H1 (cell line): ENCODE results near the gene DIAPH2. TPM values are rescaled to one million over a fixed set of nuclear protein-coding genes. Genes with fewer than 3 reads are reported as not detected.

ENCODE experiments used
- CTCF ChIA-PET: fragments of 300-600 bp; sonication (Branson Sonifier 250); formaldehyde crosslinking; loops from one replicate; lab custom pipeline; 2021; ENCODE audit not compliant: partially characterized antibody; lab: Charles Lee
- POLR2A ChIA-PET: fragments of 300-600 bp; sonication (Branson Sonifier 250); formaldehyde crosslinking; loops from one replicate; lab custom pipeline; 2021; ENCODE audit warnings: inconsistent platforms; ENCODE audit not compliant: partially characterized antibody; lab: Charles Lee
- DNase-seq, 2 experiments: peaks; one replicate each; pipeline versions ENCODE4 v3.0.0 to v3.0.0-alpha.2; 2010 to 2022; ENCODE audit warnings: low spot score in 2 of 2, low read depth in 1 of 2, mixed read lengths in 1 of 2
- FAIRE-seq: peaks from 2 replicates; lab custom pipeline; 2011; peaks lifted over from hg19 to GRCh38; lab: Jason Lieb, UNC
- H2AFZ ChIP-seq: 2 replicates; pipeline ENCODE4 v1.8.1; 2012; ENCODE audit warnings: low read length, inconsistent platforms
- H2AK5ac ChIP-seq: 2 replicates; pipeline ENCODE4 v1.6.1; 2013; ENCODE audit warnings: low read depth, low read length
- H2BK120ac ChIP-seq: replicated peaks from 2 replicates; pipeline ENCODE3; 2013; ENCODE audit warnings: low read depth, low read length, inconsistent platforms
- H2BK12ac ChIP-seq: 2 replicates; pipeline ENCODE4 v1.6.1; 2013; ENCODE audit warnings: low read depth, low read length
- H2BK15ac ChIP-seq: 2 replicates; pipeline ENCODE4 v1.6.1; 2013; ENCODE audit warnings: low read length
- H2BK20ac ChIP-seq: 2 replicates; pipeline ENCODE4 v1.6.1; 2013; ENCODE audit warnings: low read length
- H2BK5ac ChIP-seq: 2 replicates; pipeline ENCODE4 v1.6.1; 2013; ENCODE audit warnings: low read depth, low read length
- H3K14ac ChIP-seq: 2 replicates; pipeline ENCODE4 v1.6.1; 2013; ENCODE audit warnings: inconsistent platforms; ENCODE audit not compliant: insufficient read length
- H3K18ac ChIP-seq: 2 replicates; pipeline ENCODE4 v1.6.1; 2013; ENCODE audit warnings: low read length; ENCODE audit errors: extremely low read depth
- H3K23ac ChIP-seq: 2 replicates; pipeline ENCODE4 v1.6.1; 2013; ENCODE audit warnings: inconsistent platforms; ENCODE audit not compliant: insufficient read length
- H3K23me2 ChIP-seq: 2 replicates; pipeline ENCODE4 v1.6.1; 2013; ENCODE audit warnings: low read depth, low read length
- H3K27ac ChIP-seq: 2 replicates; pipeline ENCODE4 v1.6.1; 2011; ENCODE audit warnings: low read depth, low read length, inconsistent platforms
- H3K27me3 ChIP-seq, 4 experiments: replicated peaks in 1 of 4; 1 replicate in 1 of 4; 2 replicates in 3 of 4; pipeline versions ENCODE4 v1.6.1 to v1.8.1; 2011 to 2013; ENCODE audit warnings: low read length in 3 of 4, mild to moderate bottlenecking in 3 of 4, inconsistent platforms in 2 of 4, mixed read lengths in 2 of 4, moderate library complexity in 1 of 4; ENCODE audit not compliant: control insufficient read depth in 3 of 4, insufficient read depth in 3 of 4; ENCODE audit errors: extremely low read depth in 1 of 4
- H3K36me3 ChIP-seq, 4 experiments: 2 replicates each; pipeline versions ENCODE4 v1.6.1 to v1.8.1; 2011 to 2013; ENCODE audit warnings: mild to moderate bottlenecking in 4 of 4, low read length in 3 of 4, moderate library complexity in 2 of 4, control low read depth in 1 of 4, inconsistent platforms in 1 of 4; ENCODE audit not compliant: insufficient read depth in 4 of 4, control insufficient read depth in 2 of 4
- H3K4ac ChIP-seq: replicated peaks from 2 replicates; pipeline ENCODE3; 2013; ENCODE audit warnings: low read length, low read depth, mixed read lengths, inconsistent platforms; ENCODE audit not compliant: insufficient read length
- H3K4me1 ChIP-seq, 4 experiments: replicated peaks in 1 of 4; 1 replicate in 1 of 4; 2 replicates in 3 of 4; pipeline versions ENCODE4 v1.6.1 to v1.8.1; 2011 to 2013; ENCODE audit warnings: low read length in 3 of 4, inconsistent platforms in 2 of 4, mixed read lengths in 1 of 4; ENCODE audit not compliant: insufficient read depth in 4 of 4, control insufficient read depth in 3 of 4
- H3K4me2 ChIP-seq, 2 experiments: 2 replicates each; pipeline versions ENCODE4 v1.6.1 to v1.8.1; 2011 to 2013; ENCODE audit warnings: low read depth in 2 of 2, low read length in 2 of 2, control low read depth in 1 of 2, inconsistent platforms in 1 of 2, mild to moderate bottlenecking in 1 of 2; ENCODE audit not compliant: insufficient read depth in 1 of 2
- H3K4me3 ChIP-seq, 4 experiments: fragments of 200-600, 300-600 bp in 1 of 4; sonication (generic), shearing (Covaris generic), sonication (Bioruptor Twin) in 1 of 4; 2 replicates each; pipeline versions ENCODE4 v1.5.1 to v1.8.1; 2011 to 2016; ENCODE audit warnings: low read length in 4 of 4, low read depth in 3 of 4, control low read depth in 2 of 4, inconsistent platforms in 2 of 4, mild to moderate bottlenecking in 2 of 4, mixed read lengths in 1 of 4, moderate library complexity in 1 of 4; ENCODE audit not compliant: insufficient read depth in 2 of 4; ENCODE audit errors: extremely low read depth in 1 of 4
- H3K56ac ChIP-seq: replicated peaks from 2 replicates; pipeline ENCODE3; 2013; ENCODE audit warnings: low read depth, mild to moderate bottlenecking, mixed read lengths, low read length, inconsistent platforms; ENCODE audit not compliant: insufficient read length
- H3K79me1 ChIP-seq: 2 replicates; pipeline ENCODE4 v1.6.1; 2013; ENCODE audit warnings: low read depth, low read length, control low read depth
- H3K79me2 ChIP-seq, 2 experiments: 2 replicates each; pipeline versions ENCODE4 v1.6.1 to v1.8.1; 2012 to 2013; ENCODE audit warnings: low read length in 2 of 2, mild to moderate bottlenecking in 2 of 2, inconsistent platforms in 1 of 2; ENCODE audit not compliant: insufficient read depth in 2 of 2, control insufficient read depth in 1 of 2
- H3K9ac ChIP-seq, 4 experiments: replicated peaks in 1 of 4; 1 replicate in 1 of 4; 2 replicates in 3 of 4; pipeline versions ENCODE4 v1.6.1 to v1.8.1; 2011 to 2013; ENCODE audit warnings: low read depth in 3 of 4, low read length in 3 of 4, control low read depth in 2 of 4, mild to moderate bottlenecking in 2 of 4, moderate library complexity in 2 of 4, inconsistent platforms in 1 of 4; ENCODE audit errors: extremely low read depth in 1 of 4
- H3K9me3 ChIP-seq, 2 experiments: 2 replicates each; pipeline versions ENCODE4 v1.6.1 to v1.8.1; 2012 to 2013; ENCODE audit warnings: mild to moderate bottlenecking in 2 of 2, moderate library complexity in 2 of 2, control low read depth in 1 of 2, inconsistent platforms in 1 of 2, low read depth in 1 of 2, low read length in 1 of 2, mixed read lengths in 1 of 2; ENCODE audit not compliant: insufficient read depth in 2 of 2
- H4K20me1 ChIP-seq, 2 experiments: replicated peaks in 1 of 2; 2 replicates each; pipeline versions ENCODE3 to v1.8.1; 2011 to 2013; ENCODE audit warnings: inconsistent platforms in 2 of 2, low read length in 2 of 2, mild to moderate bottlenecking in 1 of 2; ENCODE audit not compliant: insufficient read depth in 2 of 2, control insufficient read depth in 1 of 2
- H4K5ac ChIP-seq: 2 replicates; pipeline ENCODE4 v1.6.1; 2013; ENCODE audit warnings: low read length, low read depth, mixed read lengths, inconsistent platforms; ENCODE audit not compliant: insufficient read length
- H4K8ac ChIP-seq: 2 replicates; pipeline ENCODE4 v1.8.0; 2013; ENCODE audit warnings: mild to moderate bottlenecking, moderate library complexity, low read length, inconsistent platforms; ENCODE audit not compliant: insufficient read depth; ENCODE audit errors: extremely low read depth
- H4K91ac ChIP-seq: replicated peaks from 2 replicates; pipeline ENCODE3; 2013; ENCODE audit warnings: low read length, mixed read lengths, inconsistent platforms; ENCODE audit not compliant: insufficient read length
- CTBP2 ChIP-seq: IDR thresholded peaks from 2 replicates; pipeline ENCODE4 v1.7.0; 2011; ENCODE audit warnings: borderline replicate concordance, mild to moderate bottlenecking, moderate library complexity, mixed read lengths, low read length; ENCODE audit not compliant: insufficient read depth, insufficient read length
- GABPA ChIP-seq: IDR thresholded peaks from 2 replicates; pipeline ENCODE4 v1.6.1; 2011; ENCODE audit warnings: mild to moderate bottlenecking, low read length, moderate library complexity, borderline replicate concordance; ENCODE audit not compliant: insufficient read depth
- MAFK ChIP-seq: IDR thresholded peaks from 2 replicates; pipeline ENCODE4 v1.6.1; 2012; ENCODE audit warnings: low read depth, mild to moderate bottlenecking, improper control_type of control experiment, low read length
- NRF1 ChIP-seq: IDR thresholded peaks from 2 replicates; pipeline ENCODE4 v1.6.1; 2011; ENCODE audit warnings: mild to moderate bottlenecking, low read depth, low read length, improper control_type of control experiment
- POLR2A ChIP-seq, 2 experiments: IDR thresholded peaks; 1 replicate in 1 of 2; 2 replicates in 1 of 2; pipeline ENCODE4 v1.6.1; 2011; ENCODE audit warnings: low read depth in 2 of 2, low read length in 2 of 2, mild to moderate bottlenecking in 2 of 2; ENCODE audit errors: control extremely low read depth in 1 of 2
- SP1 ChIP-seq: IDR thresholded peaks from 2 replicates; pipeline ENCODE4 v1.6.1; 2011; ENCODE audit warnings: low read depth, low read length
- WGBS, 2 experiments: shearing (Covaris generic) in 1 of 2; methylation state at CpG; one replicate each; pipeline versions ENCODE4 v1.1.6 to v1.1.7; 2013 to 2015; ENCODE audit warnings: low lambda C conversion rate in 2 of 2, mixed read lengths in 2 of 2, inconsistent platforms in 1 of 2, low coverage in 1 of 2, missing lambda C conversion rate in 1 of 2; ENCODE audit not compliant: insufficient replicate concordance in 2 of 2, insufficient coverage in 1 of 2, insufficient read length in 1 of 2; ENCODE audit errors: extremely low coverage in 1 of 2, missing lambda C conversion rate in 1 of 2; 5-methylcytosine and 5-hydroxymethylcytosine counted together
- polyA plus RNA-seq, 7 experiments: library from polyadenylated mRNA; depleted of rRNA in 3 of 7; stranded (reverse) in 5 of 7; unstranded in 2 of 7; fragments of >200 nt in 5 of 7; fragments of 200-250 nt in 2 of 7; gene quantifications; 1 replicate in 5 of 7; 2 replicates in 1 of 7; 4 replicates in 1 of 7; pipeline versions ENCODE4 v1.2.1 to v1.2.3, GENCODE V29; 2011 to 2013; ENCODE audit warnings: missing spikeins in 2 of 7, mixed read lengths in 2 of 7
- total RNA-seq: library from RNA; stranded (reverse); fragmentation: NEBNext Ultra II Directional; extraction: Animal tissue kit (Norgen Biotek cat#: 25700); gene quantifications from 2 replicates; pipeline ENCODE4 v1.2.1, GENCODE V29; 2021

The DIAPH2 gene
- total and polyA plus RNA-seq, 2 of the 8 experiments (the other 6 are each of a cell fraction or from before 2014, with no cell fraction given): 4.4 to 24.3 TPM

- H3K4ac ChIP-seq: no peak overlapping the region
- H2AK5ac ChIP-seq: no peak overlapping the region
- no peak overlapping the region for H2BK120ac ChIP-seq
- no peaks in the 10 kb centered on the region for H3K79me1 ChIP-seq
- TF ChIP-seq CTBP2: no peak
- TF ChIP-seq MAFK: no peak
- no peak for TF ChIP-seq NRF1
- no peak for TF ChIP-seq POLR2A (IDR thresholded peaks at IDR 0.05; ENCODE audit: control extremely low read depth in 1 of 2, low read depth in 2 of 2, low read length in 2 of 2)
- no peak for TF ChIP-seq SP1
- TF ChIP-seq GABPA: no peak
- H3K27ac ChIP-seq: no peak overlapping the region
- H2AFZ ChIP-seq: no peak overlapping the region
- H2BK15ac ChIP-seq: no peak overlapping the region
- DNase-seq (no peak), FAIRE-seq (no peak)
- POLR2A ChIA-PET: no interaction called here
- no peaks in the 10 kb centered on the region for H4K20me1 ChIP-seq
- WGBS, 2 experiments: 95% methylated on average over 2 of the region's 2 CpGs; no CpG with 5 or more reads in 1 of the 2 experiments
- H3K9me3 ChIP-seq: no peaks in the 10 kb centered on the region
- no peak overlapping the region for H4K5ac ChIP-seq
- no peaks in the 10 kb centered on the region for H3K4me1 ChIP-seq
- no peak overlapping the region for H3K4me2 ChIP-seq
- no peak overlapping the region for H3K14ac ChIP-seq
- H4K91ac ChIP-seq: no peak overlapping the region
- CTCF ChIA-PET: interaction anchor here (1.0 kb wide), 1 partner anchor 359 kb away, joined by 3 read pairs; no protein-coding TSS in a partner anchor
- H4K8ac ChIP-seq: no peak overlapping the region
- no peaks in the 10 kb centered on the region for H3K79me2 ChIP-seq
- H2BK5ac ChIP-seq: no peak overlapping the region
- H3K9ac ChIP-seq: no peak overlapping the region
- no peak overlapping the region for H3K56ac ChIP-seq
- no peaks in the 10 kb centered on the region for H3K27me3 ChIP-seq
- no peak overlapping the region for H3K18ac ChIP-seq
- H2BK12ac ChIP-seq: no peak overlapping the region
- H3K4me3 ChIP-seq: no peak overlapping the region
- H3K23ac ChIP-seq: no peak overlapping the region
- H2BK20ac ChIP-seq: no peak overlapping the region
- H3K23me2 ChIP-seq: no peaks in the 10 kb centered on the region
- H3K36me3 ChIP-seq: no peaks in the 10 kb centered on the region
These were observed 300.4 kb downstream of the DIAPH2 start for GRCh38 chrX:96985046-96985445.
